Measurements from ENCODE around the gene TM4SF1.

TM4SF1 gene, protein sequence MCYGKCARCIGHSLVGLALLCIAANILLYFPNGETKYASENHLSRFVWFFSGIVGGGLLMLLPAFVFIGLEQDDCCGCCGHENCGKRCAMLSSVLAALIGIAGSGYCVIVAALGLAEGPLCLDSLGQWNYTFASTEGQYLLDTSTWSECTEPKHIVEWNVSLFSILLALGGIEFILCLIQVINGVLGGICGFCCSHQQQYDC

DNA sequence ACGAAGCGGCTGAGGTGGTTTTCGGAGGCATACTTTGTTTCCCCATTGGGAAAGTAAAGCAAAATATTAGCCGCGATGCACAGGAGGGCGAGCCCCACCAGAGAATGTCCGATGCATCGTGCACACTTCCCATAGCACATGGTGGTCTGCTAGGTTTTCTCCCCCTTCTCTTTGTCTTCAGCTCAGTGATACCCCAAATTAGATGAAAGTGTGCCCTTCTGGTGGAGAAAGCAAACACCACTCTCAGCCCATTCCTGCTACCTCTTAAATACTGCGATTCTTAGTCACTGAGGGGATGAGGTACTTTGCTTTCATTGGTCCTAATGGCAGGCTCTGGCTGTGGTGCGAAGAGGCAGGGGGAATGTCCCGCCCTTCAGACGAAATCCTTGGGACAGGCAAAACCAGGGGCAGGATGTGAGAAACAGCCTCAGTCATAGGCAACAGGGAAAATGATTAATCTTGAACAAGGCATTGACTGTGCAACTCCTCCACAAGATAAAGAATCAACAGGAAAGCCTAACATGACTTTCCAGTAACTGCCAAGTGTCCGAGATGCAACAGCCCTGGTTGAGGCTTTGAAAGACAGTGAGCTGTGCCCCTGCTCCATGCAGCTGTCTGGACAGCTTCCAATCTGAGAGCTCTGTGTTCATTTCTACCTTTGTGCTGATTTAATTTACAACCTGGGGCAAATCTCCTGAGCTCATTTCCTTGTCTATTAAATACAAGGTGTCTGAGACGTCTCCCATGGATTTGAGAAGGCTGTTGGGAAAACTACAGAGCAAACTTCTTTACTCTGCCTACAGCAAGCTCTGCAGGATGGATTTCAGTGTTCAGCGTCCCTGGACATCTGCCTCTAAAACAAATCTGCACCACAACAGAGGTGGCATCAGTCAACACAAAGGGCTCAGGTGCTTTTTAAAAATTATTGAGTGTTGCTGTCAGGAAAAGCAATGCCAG is at the start of gene TM4SF1:
Gene TM4SF1 (minus strand): TSS at position 242 of the 957 bp plus-strand sequence. CDS start 102 bp downstream, at position 140.
- DNase-seq (ENCODE audit: low spot score): no peak

DNA sequence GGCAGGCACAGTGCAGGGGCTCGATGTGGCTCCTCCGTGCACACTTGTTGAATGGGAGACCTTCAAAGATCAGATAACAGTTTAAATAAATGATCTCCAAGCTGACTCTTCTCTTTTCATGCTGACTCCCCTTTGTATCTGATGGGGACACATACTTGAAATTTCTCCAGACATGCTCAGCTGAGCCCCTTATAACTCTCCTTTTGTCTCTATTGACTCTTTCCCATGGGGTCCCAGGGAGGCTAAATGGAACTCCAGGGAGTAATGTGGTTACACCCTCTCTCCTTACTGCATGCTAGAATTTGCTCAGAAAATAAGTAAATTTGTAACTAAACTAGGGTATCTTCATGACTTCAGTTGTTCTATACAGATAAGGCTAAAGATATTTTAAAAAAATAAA is 48.9 kb upstream of the TM4SF1 start:
- DNase-seq (ENCODE audit: low spot score): no peak

DNA sequence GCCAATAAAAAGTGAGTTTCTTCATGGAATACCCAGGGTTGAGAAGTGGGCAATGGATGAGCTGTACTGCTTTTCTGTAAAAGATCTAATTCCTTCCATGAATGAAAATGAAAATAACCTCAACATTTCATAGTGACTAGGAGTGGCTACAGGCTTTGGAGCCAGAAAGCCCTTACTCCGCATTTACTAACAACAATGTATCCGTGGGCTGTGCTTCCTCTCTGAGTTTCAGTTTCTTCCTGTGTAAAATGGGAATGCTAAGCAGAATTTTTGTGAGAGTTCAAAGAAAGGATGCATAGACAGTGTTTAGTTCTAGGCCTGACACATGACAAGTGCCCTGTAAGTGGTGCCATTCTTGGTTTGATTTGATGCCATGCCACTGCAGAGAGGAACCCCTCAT is 47.5 kb upstream of the TM4SF1 start:
- no peak for DNase-seq (ENCODE audit: low spot score)

DNA sequence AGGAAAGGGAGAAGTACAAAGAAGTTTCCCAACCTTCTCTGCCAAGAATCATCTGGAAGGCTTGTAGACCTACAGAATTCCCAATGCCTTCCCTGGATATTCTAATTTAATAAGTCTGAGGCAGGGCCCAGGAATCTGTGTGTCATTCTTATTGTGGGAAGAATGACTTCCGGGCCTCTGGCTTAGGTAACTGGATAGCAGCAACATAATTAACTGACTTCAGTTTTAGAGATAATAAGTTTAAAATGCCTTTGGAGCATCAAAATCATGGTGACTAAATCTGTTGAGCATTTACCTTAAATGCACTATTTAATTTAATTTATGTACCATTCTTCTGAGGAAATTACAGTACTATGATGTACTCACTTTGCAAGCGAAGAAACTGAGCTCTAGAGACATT is 44.3 kb upstream of the TM4SF1 start:
- no peak for DNase-seq (ENCODE audit: low spot score)

DNA sequence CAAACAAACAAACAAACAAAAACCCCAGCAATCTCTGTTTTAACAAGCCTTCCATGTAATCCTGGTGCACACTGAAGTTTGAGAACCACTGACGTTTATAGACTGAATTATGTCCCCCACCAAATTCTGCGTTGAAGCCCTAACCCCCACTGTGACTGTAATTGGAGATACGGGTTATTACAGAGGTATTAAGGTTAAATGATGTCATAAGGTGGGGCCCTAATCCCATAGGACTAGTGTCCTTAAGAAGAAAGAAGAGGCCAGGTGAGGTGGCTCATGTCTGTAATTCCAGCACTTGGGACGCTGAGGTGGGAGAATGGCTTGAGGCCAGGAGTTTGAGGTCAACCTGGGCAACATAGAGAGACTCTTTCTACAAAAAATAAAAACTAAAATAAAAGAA is 42.4 kb upstream of the TM4SF1 start:
- DNase-seq (ENCODE audit: low spot score): no peak

DNA sequence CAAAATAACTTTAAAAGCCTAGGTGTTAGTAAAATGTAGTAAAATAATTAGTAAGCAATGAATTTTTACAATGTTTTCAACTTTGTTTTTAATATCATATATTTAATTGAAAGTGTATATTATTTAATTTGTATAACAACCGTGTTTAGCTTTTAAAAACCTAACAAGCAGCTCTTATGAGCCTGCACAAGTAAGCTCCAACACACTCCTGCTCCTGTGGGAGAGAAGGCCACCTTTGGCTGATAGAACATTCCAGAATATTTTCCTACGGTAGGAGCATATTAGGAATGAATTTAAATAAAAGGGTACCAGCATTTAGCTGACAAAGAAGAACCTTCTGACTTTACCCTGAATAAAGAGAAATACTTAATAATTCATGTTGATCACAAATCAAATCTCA is 40.3 kb upstream of the TM4SF1 start:
- DNase-seq (ENCODE audit: low spot score): no peak

DNA sequence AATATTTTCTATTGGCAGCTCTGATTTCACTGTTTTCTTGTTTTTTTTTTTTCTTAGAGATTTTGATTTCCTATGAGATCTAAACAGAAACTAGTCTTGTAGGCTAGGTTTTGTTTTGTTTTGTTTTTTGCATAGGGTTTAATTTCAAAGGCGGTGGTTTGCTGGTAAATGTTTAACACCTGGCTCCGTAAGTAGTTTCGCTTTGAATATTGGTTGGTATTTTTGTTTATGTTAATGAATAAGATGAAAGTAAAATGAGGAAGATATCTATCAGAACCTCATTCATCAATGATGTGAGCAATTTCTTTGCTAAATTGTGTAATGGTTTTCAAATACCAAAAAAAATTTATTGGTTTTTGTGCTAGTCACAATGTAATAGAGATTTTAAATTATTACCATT is 39.7 kb upstream of the TM4SF1 start:
- DNase-seq (ENCODE audit: low spot score): no peak

DNA sequence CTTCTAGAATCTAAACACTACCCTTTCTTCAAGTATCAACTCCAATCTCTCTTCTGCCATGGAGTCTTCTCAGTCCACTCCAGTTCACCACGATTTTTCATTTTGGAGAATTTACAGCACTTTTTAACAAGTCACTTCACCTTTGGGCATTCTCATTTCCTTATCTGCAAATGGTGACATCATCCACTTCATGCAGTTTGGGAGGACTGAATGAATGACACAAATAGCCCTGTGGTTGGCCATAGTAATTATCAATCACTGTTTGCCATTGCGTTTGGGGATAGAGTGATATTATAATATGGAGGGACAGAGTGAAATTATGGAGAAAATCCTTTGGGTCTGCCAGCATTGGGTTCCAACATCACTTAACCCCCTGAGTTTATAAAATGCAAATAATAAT is 38.0 kb upstream of the TM4SF1 start:
- DNase-seq (ENCODE audit: low spot score): no peak

DNA sequence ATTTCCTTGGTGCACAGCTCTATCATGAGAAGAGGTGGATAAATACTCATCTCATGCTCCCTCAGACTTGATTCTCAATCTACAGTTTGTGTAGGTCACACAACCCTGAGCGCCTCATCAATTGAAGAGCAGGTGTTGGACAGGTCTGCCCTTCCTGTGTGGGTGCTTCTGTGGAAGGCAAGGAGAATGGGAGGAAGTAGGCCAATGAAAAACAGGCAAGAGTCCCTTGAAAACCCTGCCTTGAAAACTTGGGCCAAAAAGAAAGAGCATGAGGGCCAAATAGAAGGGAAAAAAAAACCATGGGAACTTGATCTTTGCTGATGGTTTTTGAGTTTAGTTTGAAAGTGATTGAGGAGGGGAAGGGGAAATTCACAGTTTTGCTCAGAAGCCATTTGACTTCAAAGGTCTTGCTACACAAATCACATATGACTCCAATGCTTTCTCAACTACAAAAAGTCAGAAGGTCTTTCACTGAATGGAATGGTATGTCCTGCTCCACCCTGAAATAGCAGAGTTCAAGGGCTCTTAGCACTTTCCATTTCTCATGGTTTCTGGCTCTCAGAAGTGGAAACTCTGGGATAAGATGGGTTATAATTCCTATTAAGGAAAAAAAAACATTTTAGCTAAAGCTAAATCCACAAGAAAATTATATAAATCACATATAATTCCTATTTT is 37.2 kb upstream of the TM4SF1 start:
- no peak for DNase-seq (ENCODE audit: low spot score)

DNA sequence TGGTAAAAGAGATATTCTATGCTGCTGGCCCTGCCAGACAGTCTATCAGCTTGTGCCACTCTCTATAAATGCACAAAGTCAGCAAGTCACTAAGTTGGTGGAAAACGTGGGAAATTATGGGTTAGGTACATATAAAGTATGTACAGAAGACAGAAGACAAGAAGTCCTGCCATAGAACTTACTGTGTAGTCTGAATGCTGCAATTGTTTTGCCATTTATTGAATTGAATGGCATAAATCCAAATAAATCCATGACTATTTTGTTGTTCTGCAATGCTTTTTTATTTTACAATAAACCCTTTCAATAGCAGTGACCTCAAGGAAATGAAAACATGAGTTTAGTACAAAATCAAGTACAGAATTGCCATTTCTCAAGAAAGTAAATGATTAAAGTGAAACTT is 34.1 kb upstream of the TM4SF1 start:
- no peak for DNase-seq (ENCODE audit: low spot score)

DNA sequence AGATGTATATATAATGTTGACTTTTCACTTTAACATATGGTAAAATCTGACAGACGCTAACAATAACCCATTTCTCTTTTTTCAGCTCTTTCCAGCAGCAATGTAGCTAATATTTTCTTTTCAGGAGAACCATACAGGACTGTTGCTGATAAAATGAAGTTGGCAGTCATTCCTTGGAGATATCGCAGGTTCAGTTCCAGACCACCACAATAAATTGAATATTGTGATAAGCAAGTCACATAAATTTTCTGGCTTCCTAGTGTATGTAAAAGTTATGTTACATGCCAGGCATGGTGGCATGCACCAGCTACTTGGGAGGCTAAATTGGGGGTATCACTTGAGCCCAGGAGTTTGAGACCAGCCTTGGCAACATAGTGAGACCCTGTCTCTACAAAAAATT is 31.9 kb upstream of the TM4SF1 start:
- no peak for DNase-seq (ENCODE audit: low spot score)

DNA sequence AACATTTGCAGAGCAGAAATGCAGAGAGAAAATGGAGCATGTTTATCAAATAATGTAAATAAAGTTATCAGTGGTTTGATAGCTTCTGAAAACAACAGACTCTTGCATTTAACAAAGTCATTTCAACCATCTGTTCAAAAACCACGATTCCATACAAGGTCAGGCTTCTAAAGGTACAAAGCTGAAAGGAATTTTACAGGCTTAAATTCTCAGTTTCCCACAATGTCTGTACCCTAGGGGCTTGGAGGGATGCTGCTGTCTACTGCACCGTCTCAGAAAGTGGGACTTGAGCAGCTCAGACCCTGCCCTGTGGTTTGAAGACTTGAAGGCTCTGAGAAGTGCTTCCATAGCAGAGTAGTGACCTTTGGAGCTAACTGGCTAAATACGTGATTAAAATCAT is 30.4 kb upstream of the TM4SF1 start:
- no peak for DNase-seq (ENCODE audit: low spot score)

DNA sequence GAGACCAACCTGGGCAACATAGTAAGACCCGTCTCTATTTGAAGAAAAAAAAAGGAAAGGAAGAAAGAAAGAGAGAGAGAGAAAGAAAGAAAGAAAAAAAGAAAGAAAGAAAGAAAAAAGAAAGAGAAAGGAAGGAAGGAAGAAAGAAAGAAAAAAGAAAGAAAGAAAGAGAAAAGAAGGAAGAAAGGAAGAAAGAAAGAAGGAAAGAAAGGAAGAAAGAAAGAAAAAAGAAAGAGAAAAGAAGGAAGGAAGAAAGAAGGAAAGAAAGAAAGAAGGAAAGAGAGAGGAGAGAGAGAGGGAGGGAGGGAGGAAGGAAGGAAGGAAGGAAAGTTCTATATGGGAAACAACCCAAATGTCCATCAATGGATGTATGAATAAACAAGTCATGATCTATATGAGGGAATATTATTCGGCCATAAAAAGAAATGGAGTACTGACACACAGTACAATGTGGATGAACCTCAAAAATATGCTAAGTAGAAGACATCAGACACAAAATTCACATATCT is 28.8 kb upstream of the TM4SF1 start:
- DNase-seq (ENCODE audit: low spot score): no peak

DNA sequence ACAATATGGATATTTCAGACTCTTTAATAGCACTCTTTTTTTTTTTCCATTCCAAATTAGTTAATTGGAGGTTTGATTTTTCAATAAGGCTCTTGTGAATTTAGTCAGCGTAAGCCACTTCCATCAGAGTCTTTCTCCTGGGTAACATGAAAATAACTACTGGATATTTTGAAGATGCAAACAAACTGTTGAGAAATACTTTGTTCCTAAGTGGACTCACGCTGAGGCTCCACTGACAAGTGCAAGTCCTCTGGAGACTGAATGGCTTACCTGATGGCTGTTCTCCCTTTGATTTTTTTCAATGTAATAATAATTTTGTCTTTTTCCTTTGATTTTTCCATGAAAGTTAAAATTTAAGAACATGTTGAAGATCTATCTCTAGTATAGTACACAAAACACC is 26.0 kb upstream of the TM4SF1 start:
- DNase-seq (ENCODE audit: low spot score): no peak

DNA sequence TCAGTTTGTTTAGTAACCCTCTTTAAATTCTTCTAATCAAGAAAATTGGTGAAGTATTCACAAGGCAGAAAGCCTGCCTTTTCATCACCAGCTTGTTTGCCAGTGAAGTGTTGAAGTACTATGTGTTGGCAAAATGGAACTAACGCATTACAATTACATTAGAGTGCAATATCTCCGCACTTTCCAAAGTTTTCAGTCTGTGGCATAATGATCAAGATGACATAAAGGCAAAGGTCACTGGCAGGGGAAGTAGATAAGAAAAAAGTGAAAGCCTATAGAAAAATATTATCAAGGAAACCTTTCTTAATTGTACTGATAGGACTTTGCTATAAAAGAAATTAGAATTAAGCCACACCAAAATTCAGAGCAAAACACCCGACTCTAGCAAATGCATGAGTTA is 25.0 kb upstream of the TM4SF1 start:
- no peak for DNase-seq (ENCODE audit: low spot score)

DNA sequence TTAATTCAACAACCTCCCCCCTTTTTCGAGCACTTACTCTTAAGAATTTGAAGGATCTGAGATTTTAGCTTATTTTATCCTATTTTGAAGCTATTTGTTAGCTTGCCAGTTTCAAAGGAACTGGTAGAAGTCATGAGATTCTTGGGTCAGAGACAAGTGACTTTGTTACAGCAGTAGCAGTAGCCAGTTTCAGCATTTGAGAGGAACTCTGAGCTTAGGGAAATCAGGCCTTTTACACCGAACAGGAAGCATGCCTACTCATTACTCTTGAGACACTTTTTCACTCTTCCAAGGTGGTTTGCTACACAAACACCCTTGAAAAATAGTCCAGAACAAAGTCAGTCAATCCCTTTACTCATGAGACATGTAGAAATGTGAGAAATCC is 24.5 kb upstream of the TM4SF1 start:
- DNase-seq (ENCODE audit: low spot score): no peak

DNA sequence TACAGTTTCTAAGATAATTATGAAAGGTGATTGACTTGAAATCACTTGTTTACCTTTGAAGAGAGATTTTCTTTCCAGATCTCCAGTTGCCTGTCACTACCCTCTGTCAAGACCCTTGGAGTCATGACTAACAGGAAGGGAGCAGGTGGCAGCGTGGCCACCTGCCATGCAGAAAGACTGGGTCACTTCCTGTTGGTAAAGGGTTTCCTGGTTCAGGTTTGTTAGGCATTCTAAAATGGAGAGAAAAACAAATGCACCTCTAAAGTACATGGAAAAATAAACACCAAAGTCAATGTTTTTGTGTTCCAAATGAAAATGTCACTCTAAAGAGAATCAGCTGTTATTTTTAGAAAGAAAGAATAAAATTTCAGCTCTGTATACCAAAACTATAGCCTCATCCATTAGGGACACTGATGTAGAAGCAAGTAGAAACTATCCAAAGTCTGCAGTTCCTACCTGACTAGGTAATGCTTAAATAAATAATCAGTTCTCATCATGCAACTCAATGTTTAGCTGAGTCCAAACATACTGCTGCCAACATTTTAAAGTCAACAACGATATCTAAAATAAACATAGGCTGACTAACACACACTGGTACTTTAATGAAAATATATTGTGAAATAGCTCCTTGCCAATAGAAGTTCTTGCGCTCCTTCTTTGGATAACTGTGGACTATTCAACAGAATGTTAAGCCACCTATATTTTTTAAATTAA is 23.9 kb upstream of the TM4SF1 start:
- DNase-seq (ENCODE audit: low spot score): no peak

DNA sequence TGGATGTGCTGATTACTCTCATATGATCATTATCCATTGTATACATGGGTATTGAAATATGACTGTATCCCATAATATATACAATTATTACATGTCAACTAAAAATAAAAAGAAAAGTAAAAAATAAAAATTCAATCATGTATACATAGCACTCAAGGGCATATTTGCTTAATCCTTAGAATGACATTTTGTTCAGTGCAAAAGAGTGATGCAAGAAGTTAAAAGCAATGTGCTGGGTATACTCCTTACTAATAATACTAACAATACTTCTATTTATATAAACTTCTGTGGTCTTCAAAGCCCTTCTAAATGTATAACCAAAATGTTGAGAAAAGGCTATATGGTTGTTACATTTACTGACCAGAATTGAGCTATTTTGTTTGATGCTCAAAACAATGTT is 23.2 kb upstream of the TM4SF1 start:
- DNase-seq (ENCODE audit: low spot score): no peak

DNA sequence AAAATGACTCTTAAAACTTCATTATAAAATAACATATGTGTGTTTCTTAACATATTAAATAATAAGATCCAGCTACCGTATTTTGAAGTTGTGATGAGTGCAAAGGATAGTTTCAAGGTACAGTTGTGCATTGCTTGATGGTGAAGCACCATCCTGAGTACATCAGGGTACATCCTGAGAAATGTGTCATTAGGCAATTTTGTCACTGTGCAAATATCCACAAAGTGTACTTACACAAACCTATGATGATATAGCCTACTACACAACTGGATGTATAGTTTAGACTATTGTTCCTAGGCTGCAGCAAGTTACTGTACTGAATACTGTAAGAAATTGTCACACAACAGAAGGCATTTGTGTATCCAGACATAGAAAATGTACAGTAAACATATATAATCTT is 20.8 kb upstream of the TM4SF1 start:
- no peak for DNase-seq (ENCODE audit: low spot score)

DNA sequence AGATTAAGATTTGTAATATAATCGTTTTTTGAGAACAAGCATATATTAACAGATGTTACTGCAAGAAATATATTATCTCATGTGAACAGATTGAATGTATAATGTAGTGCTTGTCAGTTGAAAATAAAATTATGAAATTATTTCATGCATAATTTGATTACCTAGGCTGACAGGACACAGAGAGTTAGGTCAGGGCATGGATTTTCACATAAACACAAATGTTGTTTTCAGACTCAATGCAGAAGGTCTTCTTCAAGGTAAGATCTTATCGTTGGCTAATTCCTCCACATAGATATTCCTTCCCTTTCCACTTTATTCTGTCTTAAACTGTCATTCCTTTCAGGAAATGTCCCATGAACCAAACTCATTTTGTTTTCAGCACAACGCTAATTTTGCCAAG is 20.1 kb upstream of the TM4SF1 start:
- DNase-seq (ENCODE audit: low spot score): no peak

DNA sequence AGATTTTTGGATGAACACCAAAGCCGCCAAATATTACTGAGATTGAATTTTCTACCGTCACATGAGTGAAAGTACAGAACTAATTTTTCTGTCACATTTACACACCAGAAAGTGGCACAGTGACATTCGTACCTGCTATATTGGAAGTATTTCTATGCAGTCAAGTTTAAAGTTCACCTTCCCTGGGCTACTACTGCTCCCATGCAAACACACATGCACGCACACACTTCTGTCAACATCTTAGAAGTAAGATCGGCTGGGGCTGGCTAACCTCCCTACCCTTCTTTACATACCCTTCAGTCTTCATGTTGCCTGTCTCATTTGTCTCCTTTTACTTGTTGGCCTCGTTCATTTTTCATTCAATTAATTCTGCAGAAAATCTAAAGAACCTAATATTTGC is 19.0 kb upstream of the TM4SF1 start:
- DNase-seq (ENCODE audit: low spot score): no peak
